Hematopoietic multipotent progenitor cell (in vitro differentiated cells): ENCODE data around the gene CAMKK1. TPM values are rescaled to one million over a fixed set of nuclear protein-coding genes. Genes with fewer than 3 reads are reported as not detected.
A peak's percentile ranks its signal among the peaks of the same experiment; 100 is the strongest.

Source experiments
- DNase-seq, 3 donors: peaks; one replicate each; pipeline ENCODE4 v3.0.0-alpha.2; 2011 to 2015; ENCODE audit warnings: low read depth in 2 of 3, low spot score in 2 of 3
- total RNA-seq: library from RNA; depleted of rRNA; stranded (reverse); fragments of >200 nt; gene quantifications from one replicate; pipeline ENCODE4 v1.2.3, GENCODE V29; 2012

CAMKK1 gene
- total RNA-seq, 1 donor, result 3.5 TPM

- no peak for DNase-seq
These were observed 4.9 kb upstream of the CAMKK1 start for GRCh38 chr17:3897731-3898130.

DNA sequence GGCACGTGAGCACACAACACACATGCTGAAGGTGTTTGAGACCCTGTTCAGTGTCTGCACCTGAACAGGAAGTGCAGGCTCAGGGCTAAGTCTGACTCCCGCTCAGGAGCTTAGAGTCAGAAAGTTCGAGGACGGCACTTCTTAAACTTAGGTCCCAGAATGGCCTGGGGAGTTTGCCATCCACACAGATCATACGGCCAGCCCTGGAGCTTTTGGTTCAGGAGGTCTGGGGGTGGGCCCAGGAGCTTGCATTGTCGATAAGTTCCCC lies 4.0 kb upstream of the CAMKK1 start:
- DNase-seq, result no peak

DNA sequence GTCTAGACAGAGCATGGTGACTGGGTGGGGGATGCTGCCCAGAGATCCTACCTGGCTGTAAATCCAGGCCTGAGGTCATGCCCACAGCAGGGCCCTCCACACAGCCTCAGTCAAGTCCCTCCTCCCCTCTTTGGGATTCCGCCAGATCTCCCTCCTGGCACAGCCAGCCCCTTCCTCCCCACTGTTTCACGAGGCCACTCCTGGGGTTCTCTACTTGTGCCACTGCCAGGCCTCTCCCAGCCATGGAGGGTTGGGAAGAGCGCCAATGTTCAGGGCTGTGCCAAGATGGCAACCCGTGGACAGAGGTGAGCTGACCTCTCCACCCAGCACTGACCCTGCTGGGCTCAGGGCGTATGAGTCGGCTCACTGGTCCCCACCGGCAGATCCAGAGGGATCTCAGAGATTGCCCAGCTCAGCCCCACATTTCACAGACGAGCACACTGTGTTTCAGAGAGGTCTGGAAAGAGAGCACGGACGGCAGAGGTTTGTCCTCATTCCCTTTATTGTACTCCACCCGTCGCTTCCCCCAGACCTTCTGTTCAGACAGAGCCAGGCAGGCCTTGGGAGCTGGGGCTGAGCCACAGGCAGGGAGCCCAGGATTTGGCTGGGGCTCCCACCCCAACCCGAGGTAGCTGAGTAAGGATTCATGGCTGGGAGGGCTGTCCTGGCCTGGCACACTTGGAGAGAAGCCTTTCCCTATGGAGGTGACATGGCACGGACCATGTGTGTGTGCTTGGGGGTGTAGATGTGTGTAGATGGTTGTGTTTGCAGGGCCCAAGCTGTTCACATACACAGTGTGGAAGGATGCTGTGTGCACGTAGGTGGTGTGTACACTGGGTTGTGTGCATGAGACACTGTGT lies 3.5 kb upstream of the CAMKK1 start:
- DNase-seq, result no peak

DNA sequence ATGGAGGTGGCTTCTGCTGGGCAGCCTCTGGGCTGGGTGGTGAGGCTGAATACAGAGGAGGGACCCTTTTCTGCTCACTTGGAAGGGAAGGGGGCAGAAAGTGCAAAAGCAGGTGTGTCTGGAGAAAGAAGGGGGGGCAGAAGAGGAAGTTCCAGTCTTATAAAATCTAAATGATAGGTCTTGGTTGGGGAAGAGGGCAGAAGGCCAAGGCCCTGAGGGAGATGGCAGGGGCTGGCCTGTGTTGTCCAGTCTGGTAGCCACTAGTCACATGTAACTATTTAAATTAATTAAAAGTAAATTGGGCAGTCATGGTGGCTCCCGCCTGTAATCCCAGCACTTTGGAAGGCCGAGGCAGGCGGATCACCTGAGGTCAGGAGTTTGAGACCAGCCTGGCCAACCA lies 2.5 kb upstream of the CAMKK1 start:
- DNase-seq, result no peak

DNA sequence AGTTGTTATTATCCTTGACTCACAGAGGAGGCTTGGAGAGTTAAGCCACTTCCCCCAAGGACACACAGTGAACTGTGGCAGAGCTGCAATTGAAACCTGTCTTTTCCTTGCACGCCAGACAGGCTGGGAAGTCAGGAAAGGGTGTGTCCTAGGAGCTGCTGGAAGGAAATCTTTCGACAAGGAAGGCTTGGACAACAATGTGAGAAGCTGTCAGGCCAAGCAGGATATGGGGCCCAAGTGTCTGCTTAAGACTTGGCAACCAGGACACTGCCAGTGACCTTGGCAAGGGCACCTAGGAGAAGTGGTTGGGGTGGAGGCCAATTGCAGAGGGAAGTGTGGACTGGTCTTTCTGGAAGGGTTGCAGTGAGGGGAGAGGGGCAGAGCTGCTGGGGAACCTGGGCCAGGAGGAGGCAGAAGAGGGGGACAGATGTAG lies 2.1 kb upstream of the CAMKK1 start:
- DNase-seq, result no peak

DNA sequence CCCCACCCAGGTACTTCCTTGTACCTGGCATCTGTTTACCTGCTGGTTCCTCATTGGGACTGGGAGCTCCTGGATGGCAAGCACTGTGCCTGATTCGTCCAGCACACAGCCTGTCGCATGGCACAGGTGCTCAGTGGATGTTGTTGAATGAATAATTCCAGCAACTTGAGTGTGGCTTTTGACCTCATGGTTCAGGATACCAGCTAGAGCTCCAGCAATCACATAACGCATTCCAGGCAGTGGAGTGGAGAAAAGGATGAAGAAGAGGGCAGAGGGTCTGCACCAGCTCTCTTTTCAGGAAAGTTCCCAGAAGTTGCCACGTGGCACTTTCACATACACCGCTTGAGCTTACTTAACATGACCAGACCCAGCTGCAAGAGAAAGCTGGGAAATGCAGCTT lies 1.3 kb upstream of the CAMKK1 start:
- DNase-seq, result no peak

- DNase-seq, result no peak
These were observed 865 bp upstream of the CAMKK1 start for GRCh38 chr17:3893720-3894116.

GRCh38 chr17:3892095-3892998 lies 506 bp downstream of the CAMKK1 start:
- DNase-seq, result peak; percentile 55 to 84 (median 78)

DNA sequence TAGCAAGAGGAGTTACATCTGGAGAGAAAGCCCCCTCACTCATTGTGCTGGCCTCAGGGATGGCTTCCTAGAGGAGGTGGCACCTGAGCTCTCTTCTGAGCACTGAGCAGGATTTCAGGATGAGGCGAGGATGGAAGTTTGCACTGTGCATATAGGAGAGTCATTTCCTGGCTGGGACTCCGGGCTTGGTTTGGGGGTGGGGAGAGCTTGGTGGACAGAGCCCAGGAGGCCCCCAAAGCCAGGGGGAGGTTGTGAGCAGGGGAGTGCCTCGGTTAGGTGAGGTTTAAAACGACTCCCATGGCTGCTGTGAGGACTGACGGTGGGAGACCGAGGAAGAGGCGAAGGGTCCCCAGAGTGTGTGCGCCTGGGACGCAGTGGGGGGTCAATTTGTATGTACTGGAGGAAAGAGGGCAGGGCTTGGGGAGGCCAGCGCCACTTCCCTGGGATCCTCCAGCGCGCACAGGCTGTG lies 1.2 kb downstream of the CAMKK1 start:
- DNase-seq, result no peak

- no peak for DNase-seq
These were observed 2.0 kb downstream of the CAMKK1 start for GRCh38 chr17:3890878-3891219.

DNA sequence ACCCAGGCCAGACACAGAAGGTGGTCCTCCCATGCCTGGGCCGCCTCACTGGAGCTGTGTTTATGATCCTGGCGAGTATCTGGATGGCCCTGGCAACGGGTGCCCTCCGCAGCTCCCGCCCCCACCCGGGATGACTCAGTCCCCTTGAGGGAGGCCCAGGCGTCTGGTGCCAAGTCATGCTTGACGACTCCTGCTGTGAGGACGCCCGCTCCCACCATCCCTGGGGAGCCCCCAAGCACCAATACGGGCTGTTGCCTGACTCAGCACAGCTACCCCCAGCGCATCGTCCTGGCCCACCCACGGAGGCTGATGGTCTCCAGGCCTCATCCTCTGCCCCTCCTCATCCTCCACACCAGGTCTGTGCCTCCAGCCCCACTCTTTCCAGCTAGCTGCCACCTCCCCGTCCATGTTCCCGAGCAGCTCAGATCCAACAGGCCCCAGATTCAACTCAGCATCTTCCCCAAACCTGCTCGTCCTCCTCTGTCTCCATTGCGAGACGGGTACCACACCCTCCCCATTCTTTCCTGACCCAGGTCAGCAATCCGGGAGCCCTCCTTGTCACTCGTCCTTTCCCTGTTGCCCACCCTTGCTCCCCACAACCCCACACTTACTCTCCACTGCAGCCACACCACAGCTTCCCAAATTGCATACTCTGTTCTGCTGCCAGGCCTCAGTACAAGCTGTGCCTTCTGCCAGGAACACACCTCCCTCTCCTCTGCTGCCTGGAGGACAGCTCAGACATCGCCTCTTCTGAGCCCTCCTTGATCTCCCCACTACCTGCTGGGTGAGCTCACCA lies 2.6 kb downstream of the CAMKK1 start:
- DNase-seq, result no peak

DNA sequence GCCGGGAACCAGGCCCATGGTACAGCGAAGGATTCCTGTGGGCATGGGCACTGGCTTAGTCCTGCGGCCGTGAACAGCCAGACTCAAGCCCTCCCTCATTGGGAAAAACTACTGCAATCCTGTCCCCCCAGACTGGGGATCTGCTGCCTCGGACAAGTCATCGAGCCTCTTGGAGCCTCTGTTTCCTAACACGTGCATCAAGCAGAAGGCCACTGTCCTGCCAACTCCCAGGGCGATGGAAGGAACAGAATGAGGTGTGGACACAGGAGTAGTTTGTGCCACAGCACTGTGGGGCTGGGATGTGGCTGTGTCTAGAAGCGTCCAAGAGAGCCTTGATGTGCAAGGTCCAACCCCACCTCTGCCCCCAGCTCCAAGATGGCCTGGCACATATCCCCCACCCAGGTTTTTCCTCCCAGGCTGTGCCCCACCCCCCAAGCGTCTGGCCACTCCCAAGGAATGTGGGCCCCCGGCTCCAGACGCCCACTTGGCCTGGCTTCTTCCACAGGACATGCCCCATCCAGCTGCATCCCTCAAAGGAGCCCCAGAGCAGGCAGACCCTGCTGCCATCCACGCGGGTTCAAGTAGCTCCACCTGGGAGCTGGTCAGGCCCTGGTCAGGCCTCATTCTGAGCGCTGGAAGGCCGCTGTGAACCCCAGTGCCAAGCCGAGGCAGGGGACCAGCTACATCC lies 3.4 kb downstream of the CAMKK1 start:
- DNase-seq, result no peak

DNA sequence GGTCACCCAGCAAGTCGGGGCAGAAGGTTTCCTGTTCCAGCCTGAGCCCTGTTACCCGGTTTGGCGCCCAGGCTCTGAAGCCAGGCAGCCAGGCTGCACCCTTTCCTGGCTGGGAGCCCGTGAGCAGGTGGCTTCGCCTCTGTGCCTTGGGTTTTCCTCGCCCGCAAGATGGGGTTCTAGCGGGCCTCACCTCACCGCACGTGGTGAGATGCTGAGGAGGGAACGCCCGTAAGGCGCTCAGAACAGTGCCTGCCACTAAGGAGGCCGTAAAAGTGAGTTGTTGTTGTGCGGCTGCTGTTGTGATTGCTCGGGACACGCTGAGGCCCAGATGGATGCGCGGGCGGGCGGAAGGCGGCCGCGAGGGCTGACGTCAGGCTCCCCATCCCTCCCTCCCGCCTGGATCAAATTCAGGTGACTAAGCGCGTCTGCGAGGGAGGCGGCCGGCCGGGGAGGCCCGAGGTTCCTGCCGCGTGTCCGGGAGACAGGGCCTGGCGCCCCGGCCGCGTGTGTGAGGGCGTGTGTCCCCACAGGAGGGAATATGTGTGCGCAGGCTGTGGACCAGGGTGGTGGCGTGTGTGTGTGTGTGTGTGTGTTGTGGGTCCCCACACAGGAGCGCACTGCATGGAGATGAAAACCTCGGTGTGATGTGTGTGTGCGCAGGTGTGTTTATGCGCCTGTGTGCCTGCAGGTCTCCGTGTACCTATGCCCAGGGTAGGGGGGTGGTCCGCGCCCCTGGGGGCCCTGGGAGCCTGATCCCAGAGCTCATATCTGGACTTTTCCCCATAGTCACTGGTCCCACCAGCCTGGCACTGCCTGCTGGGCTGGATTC lies 4.3 kb downstream of the CAMKK1 start:
- DNase-seq, result no peak

DNA sequence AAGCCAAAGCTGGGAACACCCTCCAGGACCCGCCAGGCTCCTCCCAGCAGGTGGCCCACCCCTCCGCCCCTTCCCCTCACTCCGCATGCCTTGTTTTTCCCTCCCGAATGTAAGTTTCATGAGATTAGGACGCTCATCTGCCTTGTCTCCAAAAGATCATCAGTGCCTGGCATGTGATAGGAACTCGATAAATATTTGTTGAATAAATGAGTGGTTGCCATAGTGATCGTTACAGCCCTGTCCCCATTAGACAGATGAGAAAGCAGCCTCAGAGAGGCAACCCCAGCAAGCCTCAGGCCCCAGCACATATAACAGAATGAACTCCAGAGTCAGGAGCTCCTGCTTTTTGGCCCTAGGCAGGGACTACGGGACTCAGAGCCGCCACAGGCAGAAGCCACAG lies 5.0 kb downstream of the CAMKK1 start:
- DNase-seq, result no peak

GRCh38 chr17:3887394-3887793 lies 5.5 kb downstream of the CAMKK1 start:
- no peak for DNase-seq

GRCh38 chr17:3886776-3887175 lies 6.1 kb downstream of the CAMKK1 start:
- no peak for DNase-seq

- DNase-seq, result no peak
These were observed 6.9 kb downstream of the CAMKK1 start for GRCh38 chr17:3885970-3886369.

GRCh38 chr17:3885271-3885670 lies 7.6 kb downstream of the CAMKK1 start:
- DNase-seq, result no peak

DNA sequence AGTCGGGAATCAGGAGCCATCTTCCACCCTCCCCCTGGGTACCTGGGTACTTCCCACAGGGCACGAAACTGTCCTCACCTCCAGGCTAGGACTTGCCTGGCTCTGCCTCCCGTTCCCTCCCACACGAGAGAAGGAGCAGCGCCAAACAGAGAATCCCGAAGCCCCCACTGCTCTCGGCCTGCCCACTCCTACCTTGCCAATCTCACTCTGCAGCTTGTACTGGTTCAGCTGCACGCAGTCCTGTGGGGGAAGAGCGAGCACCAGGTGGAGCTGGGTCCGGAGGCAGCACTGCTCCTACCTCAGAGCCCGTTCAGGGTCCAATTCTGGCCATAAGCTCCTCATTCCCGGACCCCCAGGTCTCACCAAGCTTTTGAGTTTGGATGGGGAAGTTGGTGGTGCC lies 8.7 kb downstream of the CAMKK1 start:
- no peak for DNase-seq

DNA sequence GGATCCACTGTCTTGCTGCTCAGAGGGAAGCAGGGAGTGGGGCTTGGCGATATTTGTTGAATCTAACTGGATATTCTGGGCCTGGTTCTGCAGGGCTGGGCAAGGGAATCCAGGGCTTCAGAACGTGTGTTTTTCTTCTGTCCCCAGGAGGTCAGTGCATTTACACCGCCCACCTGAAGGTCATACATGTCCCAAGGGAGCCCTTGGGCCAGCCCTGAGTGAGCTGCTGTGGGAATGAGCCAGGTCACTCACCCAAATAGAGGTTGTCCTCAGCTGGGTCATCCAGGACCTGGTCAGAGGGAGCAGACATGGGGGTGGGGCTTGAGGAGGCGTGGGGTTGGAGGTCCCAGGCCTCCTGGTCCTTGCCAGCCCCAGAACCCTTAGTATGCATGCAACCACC lies 10.6 kb downstream of the CAMKK1 start:
- DNase-seq, result no peak
